Measurements from ENCODE around the gene HOXA7. TPM values are rescaled to one million over a fixed set of nuclear protein-coding genes. Genes with fewer than 3 reads are reported as not detected.
A peak's percentile ranks its signal among the peaks of the same experiment; 100 is the strongest.

The HOXA7 gene
- total RNA-seq, 1 donor from 2014 or later: not detected

- ATAC-seq (ENCODE audit: poor library complexity) (no peak), DNase-seq (no peak)
- intact Hi-C loops (cut with DNase I): no loop called here
Measured at GRCh38 chr7:27174874-27175625, 18.6 kb upstream of the HOXA7 start.

GRCh38 chr7:27173956-27174873 lies 17.7 kb upstream of the HOXA7 start, which contains the start of gene HOXA10:
Gene HOXA10 (minus strand): TSS chr7:27174320. CDS start chr7:27174306, 14 bp downstream.
- DNase-seq (no peak), ATAC-seq (ENCODE audit: poor library complexity) (no peak)
- intact Hi-C loops (cut with DNase I): no loop called here

- peak; percentile 63 for ATAC-seq (ENCODE audit: poor library complexity)
- intact Hi-C loops (cut with DNase I): no loop called here
- DNase-seq: no peak
Measured at GRCh38 chr7:27173511-27173955, 17.1 kb upstream of the HOXA7 start.

- ATAC-seq (ENCODE audit: poor library complexity) (peak; percentile 39), DNase-seq (no peak)
- intact Hi-C loops (cut with DNase I): no loop called here
Measured at GRCh38 chr7:27172823-27173510, 16.5 kb upstream of the HOXA7 start.

GRCh38 chr7:27172315-27172774 lies 15.9 kb upstream of the HOXA7 start:
- ATAC-seq (ENCODE audit: poor library complexity) (no peak), DNase-seq (no peak)
- intact Hi-C loops (cut with DNase I): no loop called here

GRCh38 chr7:27171637-27172314 lies 15.3 kb upstream of the HOXA7 start:
- ATAC-seq (ENCODE audit: poor library complexity) (no peak), DNase-seq (no peak)
- intact Hi-C loops (cut with DNase I): no loop called here

GRCh38 chr7:27171325-27171636 lies 14.8 kb upstream of the HOXA7 start:
- DNase-seq: no peak
- intact Hi-C loops (cut with DNase I): no loop called here
- no peak for ATAC-seq (ENCODE audit: poor library complexity)

- no peak for DNase-seq
- intact Hi-C loops (cut with DNase I): no loop called here
- ATAC-seq (ENCODE audit: poor library complexity): no peak
Measured at GRCh38 chr7:27170426-27171324, 14.2 kb upstream of the HOXA7 start.

GRCh38 chr7:27169658-27170425 lies 13.4 kb upstream of the HOXA7 start:
- intact Hi-C loops (cut with DNase I): loop anchor here (10.0 kb wide), 1 partner anchor 1275 kb away; no protein-coding TSS in a partner anchor
- DNase-seq: peak; percentile 22
- no peak for ATAC-seq (ENCODE audit: poor library complexity)

- intact Hi-C loops (cut with DNase I): loop anchor here (10.0 kb wide), 1 partner anchor 1274 kb away; no protein-coding TSS in a partner anchor
- ATAC-seq (ENCODE audit: poor library complexity): no peak
- peak; percentile 29 for DNase-seq
Measured at GRCh38 chr7:27168265-27168947, 11.9 kb upstream of the HOXA7 start.

GRCh38 chr7:27167916-27168264 lies 11.4 kb upstream of the HOXA7 start:
- DNase-seq (no peak), ATAC-seq (ENCODE audit: poor library complexity) (no peak)
- intact Hi-C loops (cut with DNase I): loop anchor here (10.0 kb wide), 1 partner anchor 1273 kb away; no protein-coding TSS in a partner anchor

- intact Hi-C loops (cut with DNase I): loop anchor here (10.0 kb wide), 1 partner anchor 1272 kb away; no protein-coding TSS in a partner anchor
- ATAC-seq (ENCODE audit: poor library complexity): no peak
Measured at GRCh38 chr7:27166531-27167505, 10.3 kb upstream of the HOXA7 start.

GRCh38 chr7:27165996-27166530 lies 9.6 kb upstream of the HOXA7 start:
- DNase-seq (peak; percentile 37), ATAC-seq (ENCODE audit: poor library complexity) (no peak)
- intact Hi-C loops (cut with DNase I): loop anchor here (10.0 kb wide), 1 partner anchor 1271 kb away; no protein-coding TSS in a partner anchor

More at GRCh38 chr7:27166531-27167505, 10.3 kb upstream of the HOXA7 start:
- peak; percentile 35 for DNase-seq

GRCh38 chr7:27165089-27165995 lies 8.9 kb upstream of the HOXA7 start, which contains the start of gene HOXA9:
Gene HOXA9 (minus strand): TSS chr7:27165537. CDS start chr7:27165457, 80 bp downstream.
- DNase-seq (peak; percentile 75), ATAC-seq (ENCODE audit: poor library complexity) (no peak)
- intact Hi-C loops (cut with DNase I): loop anchor here (10.0 kb wide), 1 partner anchor 1271 kb away; no protein-coding TSS in a partner anchor

All from Right ventricle myocardium superior (tissue), 1 donor.